GM12891 (cell line): Measurements from ENCODE around the gene TBC1D8.

Experiments
- DNase-seq: peaks from one replicate; pipeline ENCODE4 v3.0.0; 2011; ENCODE audit warnings: low spot score; ENCODE audit not compliant: insufficient read length
- FAIRE-seq: peaks from 2 replicates; lab custom pipeline; 2011; peaks lifted over from hg19 to GRCh38; lab: Jason Lieb, UNC
- PAX5 ChIP-seq: IDR thresholded peaks from 2 replicates; pipeline ENCODE4 v1.6.1; 2011; ENCODE audit warnings: low read length, moderate library complexity, mild to moderate bottlenecking; ENCODE audit not compliant: insufficient read depth, severe bottlenecking
- POLR2A ChIP-seq: IDR thresholded peaks from 2 replicates; pipeline ENCODE4 v1.6.1; 2011; ENCODE audit warnings: low read depth, low read length, control low read depth
- POLR2AphosphoS5 ChIP-seq: IDR thresholded peaks from 2 replicates; pipeline ENCODE4 v1.6.1; 2011; ENCODE audit warnings: low read depth, low read length, control low read depth
- POU2F2 ChIP-seq: IDR thresholded peaks from 2 replicates; pipeline ENCODE4 v1.6.1; 2011; ENCODE audit warnings: low read depth, mild to moderate bottlenecking, control low read depth, low read length, moderate library complexity
- SPI1 ChIP-seq: IDR thresholded peaks from 2 replicates; pipeline ENCODE4 v1.6.1; 2011; ENCODE audit warnings: low read depth, low read length, control low read depth
- TAF1 ChIP-seq: IDR thresholded peaks from 2 replicates; pipeline ENCODE4 v1.6.1; 2011; ENCODE audit warnings: low read depth, low read length, control low read depth

TBC1D8 gene

DNA sequence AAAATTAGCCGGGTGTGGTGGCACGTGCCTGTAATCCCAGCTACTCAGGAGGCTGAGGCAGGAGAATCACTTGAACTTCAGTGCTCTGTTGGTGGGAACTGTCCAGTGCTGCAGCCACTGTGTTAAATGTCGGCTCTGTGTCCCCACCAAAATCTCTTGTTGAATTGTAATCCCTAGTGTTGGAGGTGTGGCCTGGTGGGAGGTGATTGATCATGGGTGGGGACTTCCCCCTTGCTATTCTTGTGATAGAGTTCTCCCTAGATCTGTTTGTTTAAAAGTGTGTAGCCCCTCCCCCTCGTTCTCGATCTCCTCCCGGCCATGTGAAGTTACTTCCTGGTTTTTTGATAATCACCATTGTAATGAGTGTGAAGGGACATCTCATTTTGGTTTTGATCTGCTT is 158.9 kb downstream of the TBC1D8 start:
- DNase-seq (no peak), FAIRE-seq (no peak)
- TF ChIP-seq POLR2A, result no peak

DNA sequence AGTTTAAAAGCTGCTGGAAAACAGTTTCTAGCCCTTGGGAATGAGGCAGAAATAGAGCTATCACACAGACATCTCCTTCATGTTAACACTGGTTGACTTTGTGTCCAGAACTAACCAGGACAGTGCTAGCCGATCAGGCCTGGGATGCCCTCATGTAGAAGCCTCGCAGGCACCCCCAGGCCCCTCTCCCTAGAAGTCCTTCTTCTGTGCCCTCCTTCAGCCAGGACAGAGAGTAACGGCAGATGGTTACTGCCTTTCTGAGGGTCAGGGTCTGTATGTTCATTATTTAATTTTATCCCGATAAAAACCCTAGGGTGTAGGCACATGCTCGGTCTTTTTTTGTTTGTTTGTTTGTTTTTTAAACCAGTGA is 159.8 kb downstream of the TBC1D8 start:
- FAIRE-seq (no peak), DNase-seq (no peak)
- TF ChIP-seq POLR2AphosphoS5 (no peak), TAF1 (no peak)

DNA sequence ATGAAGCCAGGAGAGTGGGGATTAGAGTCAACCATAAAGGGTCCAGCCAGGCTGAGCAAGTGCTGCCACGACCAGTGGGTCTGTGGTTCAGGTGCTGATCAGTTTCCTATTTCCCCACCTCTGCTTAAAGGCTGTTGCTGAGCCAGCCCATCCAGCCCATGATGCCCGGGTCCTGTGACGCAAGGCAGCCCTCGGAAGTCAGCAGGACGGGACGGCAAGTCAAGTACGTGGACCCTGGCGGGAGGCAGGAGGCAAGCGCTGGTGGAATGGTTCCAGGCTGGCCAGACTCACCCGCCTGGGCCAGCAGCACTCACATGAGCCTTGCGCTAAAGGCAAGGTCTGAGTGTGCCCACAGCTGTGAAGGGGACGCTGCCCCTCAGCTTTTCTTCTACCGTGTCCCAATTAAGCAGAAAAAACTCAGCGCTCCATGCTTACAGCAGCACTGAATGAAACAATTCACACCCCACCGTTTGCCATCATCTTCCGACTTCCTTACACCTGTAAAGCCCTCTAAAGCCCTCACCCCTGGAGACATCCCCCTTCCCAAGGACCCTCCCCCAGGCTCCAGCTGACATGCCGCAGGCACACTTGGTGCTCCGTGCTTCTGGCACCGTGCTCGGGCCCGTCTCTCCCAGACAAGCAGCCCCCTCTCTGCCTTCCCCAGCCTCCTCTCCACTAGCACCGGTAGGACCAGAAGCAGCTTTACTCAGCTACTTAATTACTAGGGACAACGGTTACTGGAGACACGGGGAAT is 160.4 kb downstream of the TBC1D8 start:
- no peak for TF ChIP-seq POLR2AphosphoS5
- no peak for TF ChIP-seq SPI1
- no peak for TF ChIP-seq POU2F2
- TF ChIP-seq POLR2A, result no peak
- TF ChIP-seq PAX5, result no peak
- no peak for TF ChIP-seq TAF1
- no peak for DNase-seq
- no peak for FAIRE-seq

DNA sequence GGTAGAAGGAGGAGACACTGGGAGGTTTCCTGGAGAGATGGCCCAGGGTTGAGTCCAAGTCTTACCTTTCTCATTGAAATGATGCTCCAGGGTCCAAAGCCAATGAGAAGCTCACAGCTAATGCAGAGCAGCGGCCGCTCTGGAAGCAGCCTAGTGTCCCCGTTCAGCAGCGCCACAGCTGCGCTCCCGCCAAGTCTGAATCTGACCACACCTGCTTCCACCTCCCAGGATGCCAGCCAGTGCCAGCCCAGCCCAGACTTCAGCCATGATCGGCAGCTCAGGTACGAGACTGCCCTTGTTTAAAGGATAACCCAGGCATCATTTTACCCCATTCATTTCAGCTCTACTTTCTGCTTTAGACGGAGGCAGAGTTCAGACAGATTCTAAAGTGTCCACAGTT is 161.0 kb downstream of the TBC1D8 start:
- DNase-seq (no peak), FAIRE-seq (no peak)
- no peak for TF ChIP-seq POLR2A
- TF ChIP-seq POLR2AphosphoS5, result no peak
- no peak for TF ChIP-seq PAX5
- no peak for TF ChIP-seq POU2F2

DNA sequence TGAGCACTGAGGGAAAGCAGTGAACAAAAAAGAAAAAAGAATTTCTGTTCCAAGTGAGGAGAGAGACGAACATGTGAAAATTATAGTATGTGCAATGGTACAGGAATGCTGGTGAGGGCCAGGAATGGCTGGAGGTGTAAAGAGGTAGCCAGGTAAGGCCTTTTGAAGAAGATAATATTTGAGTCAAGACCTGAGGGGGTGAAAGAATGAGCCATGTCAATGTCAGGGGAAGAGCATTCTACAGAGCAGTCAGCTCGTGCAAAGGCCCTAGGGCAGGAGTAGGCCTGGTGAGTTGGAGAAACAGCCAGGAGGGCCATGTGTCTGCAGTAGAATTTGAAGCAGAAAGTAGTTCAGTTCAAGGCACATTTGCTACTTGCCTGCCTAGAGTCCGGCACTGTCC is 161.5 kb downstream of the TBC1D8 start:
- FAIRE-seq, result no peak
- DNase-seq, result no peak
- TF ChIP-seq SPI1 (no peak), PAX5 (no peak), POLR2AphosphoS5 (no peak), TAF1 (no peak), POLR2A (no peak), POU2F2 (no peak)

DNA sequence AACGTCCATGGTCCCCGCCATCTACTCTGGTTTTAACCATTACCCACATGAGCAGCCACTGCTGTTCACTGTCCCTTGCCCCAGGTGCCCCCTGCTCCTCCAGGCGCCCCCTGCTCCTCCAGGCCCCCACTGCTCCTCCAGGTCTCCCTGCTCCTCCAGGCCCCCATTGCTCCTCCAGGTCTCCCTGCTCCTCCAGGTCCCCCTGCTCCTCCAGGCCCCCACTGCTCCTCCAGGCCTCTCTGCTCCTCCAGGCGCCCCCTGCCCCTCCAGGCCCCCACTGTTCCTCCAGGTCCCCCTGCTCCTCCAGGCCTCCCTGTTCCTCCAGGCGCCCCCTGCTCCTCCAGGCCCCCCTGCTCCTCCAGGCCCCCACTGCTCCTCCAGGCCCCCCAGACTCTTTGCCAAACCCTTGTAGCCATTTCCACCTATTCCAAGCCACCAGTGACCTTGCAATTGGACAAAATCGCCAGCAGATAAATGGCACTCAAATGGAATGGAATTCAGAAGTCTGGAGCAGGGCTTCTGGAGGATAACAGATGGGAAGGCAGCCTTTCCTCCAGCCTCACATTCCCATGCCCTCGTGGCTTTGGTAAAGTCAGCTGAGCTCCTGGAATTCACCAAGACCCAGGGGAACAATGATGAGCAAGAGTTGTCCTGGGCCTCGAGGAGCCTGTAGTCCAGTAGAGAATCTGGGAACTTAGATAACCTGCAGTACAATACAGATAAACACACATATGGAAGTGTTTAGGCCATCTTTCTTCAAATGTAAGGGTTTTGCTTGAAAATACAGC is 162.4 kb downstream of the TBC1D8 start:
- DNase-seq, result no peak
- FAIRE-seq, result no peak
- no peak for TF ChIP-seq POLR2AphosphoS5
- TF ChIP-seq POLR2A, result no peak
- TF ChIP-seq SPI1, result no peak
- TF ChIP-seq PAX5, result no peak
- no peak for TF ChIP-seq POU2F2
- no peak for TF ChIP-seq TAF1

DNA sequence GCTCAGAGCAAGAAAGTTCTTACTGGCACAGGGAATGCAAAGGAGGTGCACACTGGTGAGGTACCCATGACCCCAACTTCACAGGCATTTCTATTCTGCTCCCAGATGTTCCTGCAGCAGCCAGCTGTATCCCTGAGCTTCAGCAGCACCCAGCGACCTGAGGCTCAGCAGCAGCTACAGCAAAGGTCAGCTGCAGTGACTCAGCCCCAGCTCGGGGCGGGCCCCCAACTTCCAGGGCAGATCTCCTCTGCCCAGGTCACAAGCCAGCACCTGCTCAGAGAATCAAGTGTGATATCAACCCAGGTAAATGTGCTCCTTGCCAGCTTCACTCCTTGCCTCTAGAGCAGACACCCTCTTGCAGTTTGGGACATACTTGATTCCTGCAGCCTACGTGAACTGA is 163.2 kb downstream of the TBC1D8 start:
- DNase-seq, result no peak
- no peak for FAIRE-seq
- TF ChIP-seq PAX5, result no peak
- no peak for TF ChIP-seq TAF1
- TF ChIP-seq POLR2AphosphoS5, result no peak
- TF ChIP-seq POLR2A, result no peak
- TF ChIP-seq SPI1, result no peak
- TF ChIP-seq POU2F2, result no peak

DNA sequence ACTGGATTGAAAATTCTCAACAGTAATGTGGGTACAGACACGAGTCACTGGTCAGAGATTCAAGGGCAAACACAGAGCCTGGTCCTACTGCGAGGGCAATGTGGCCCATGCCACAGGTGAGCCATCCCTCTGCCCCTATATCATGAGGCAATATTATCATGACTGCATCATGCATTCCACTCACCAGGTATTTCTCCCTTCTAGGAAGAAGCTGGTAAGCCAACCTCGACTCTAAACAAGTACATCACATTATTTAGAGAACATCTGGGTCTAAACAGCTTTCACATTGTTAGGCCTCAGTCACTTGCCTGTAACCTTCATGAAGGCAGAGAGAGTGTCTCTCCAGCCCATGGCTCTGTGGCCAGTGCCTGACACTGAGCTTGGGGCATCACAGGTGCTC is 163.6 kb downstream of the TBC1D8 start:
- FAIRE-seq, result no peak

DNA sequence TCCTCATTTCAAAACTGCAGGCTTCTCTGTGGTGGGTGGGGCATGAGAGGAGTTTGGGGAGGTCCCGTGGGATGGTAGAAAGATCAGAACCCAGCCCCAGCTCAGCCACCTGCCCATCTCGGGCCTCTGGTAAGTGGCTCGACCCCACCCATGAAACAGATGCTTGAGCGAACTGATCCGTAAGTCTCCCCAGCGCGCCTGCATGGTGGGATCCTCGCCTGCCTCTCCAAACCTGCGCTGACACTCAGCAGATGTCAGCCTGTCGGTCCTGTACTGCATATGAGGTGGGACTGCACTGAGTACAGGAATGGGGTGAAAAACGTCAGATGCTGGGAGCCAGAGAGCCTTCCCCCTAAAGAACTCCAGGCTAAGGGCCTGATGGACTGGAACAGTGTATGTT is 165.0 kb downstream of the TBC1D8 start:
- no peak for DNase-seq
- TF ChIP-seq POLR2AphosphoS5 (no peak), POLR2A (no peak), SPI1 (no peak), TAF1 (no peak), POU2F2 (no peak), PAX5 (no peak)
- FAIRE-seq, result no peak

More for the DNA sequence above, 163.6 kb downstream of the TBC1D8 start:
- TF ChIP-seq SPI1, result no peak
- no peak for TF ChIP-seq POLR2A
- no peak for TF ChIP-seq TAF1
- TF ChIP-seq POLR2AphosphoS5, result no peak
- no peak for TF ChIP-seq PAX5
- no peak for TF ChIP-seq POU2F2
- no peak for DNase-seq

DNA sequence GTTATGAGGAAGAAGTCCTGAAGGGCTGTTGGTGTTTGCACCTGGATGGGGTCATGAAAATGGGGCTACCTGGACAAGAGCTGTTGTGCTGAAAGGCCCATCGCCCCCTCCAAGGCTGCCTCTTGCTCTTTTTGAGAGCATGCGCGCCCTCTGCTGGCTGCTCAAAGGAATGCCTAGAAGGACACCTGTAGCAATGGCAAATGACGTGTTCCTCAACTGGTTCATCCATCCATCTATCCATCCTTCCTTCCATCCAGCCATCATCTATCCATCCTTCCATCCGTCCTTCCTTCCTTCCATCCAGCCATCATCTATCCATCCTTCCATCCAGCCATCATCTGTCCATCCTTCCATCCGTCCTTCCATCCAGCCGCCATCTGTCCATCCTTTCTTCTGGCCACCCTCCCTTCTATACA is 166.3 kb downstream of the TBC1D8 start:
- FAIRE-seq, result peak; percentile 94
- DNase-seq, result peak; percentile 66
- TF ChIP-seq POU2F2, result 0 out of 2 replicates have a peak, but pooled peaks have one; percentile 22
- TF ChIP-seq POLR2AphosphoS5, result no peak
- TF ChIP-seq PAX5, result no peak
